IPS DF 19.7 (cell line): ENCODE measurements around the gene TBC1D24.

ENCODE experiments used
- DNase-seq: peaks from one replicate; pipeline ENCODE4 v3.0.0-alpha.2; 2013; ENCODE audit warnings: low read depth, low spot score

TBC1D24 gene

GRCh38 chr16:2498531-2499253, 23.8 kb downstream of the TBC1D24 start:
- no peak for DNase-seq

- DNase-seq, result no peak
Observed at GRCh38 chr16:2499454-2499853, 24.5 kb downstream of the TBC1D24 start.

- no peak for DNase-seq
Observed at GRCh38 chr16:2499890-2500429, 25.0 kb downstream of the TBC1D24 start.

GRCh38 chr16:2500430-2500917, 25.5 kb downstream of the TBC1D24 start:
- no peak for DNase-seq

- no peak for DNase-seq
Observed at GRCh38 chr16:2500918-2501750, 26.2 kb downstream of the TBC1D24 start.

GRCh38 chr16:2501946-2502895, 27.3 kb downstream of the TBC1D24 start:
- DNase-seq, result no peak

- no peak for DNase-seq
Observed at GRCh38 chr16:2505695-2506094, 30.8 kb downstream of the TBC1D24 start.

- no peak for DNase-seq
Observed at GRCh38 chr16:2507052-2507659, 32.2 kb downstream of the TBC1D24 start.

GRCh38 chr16:2507665-2508064, 32.7 kb downstream of the TBC1D24 start:
- no peak for DNase-seq

- DNase-seq, result no peak
Observed at GRCh38 chr16:2508722-2509400, 33.9 kb downstream of the TBC1D24 start.

GRCh38 chr16:2511128-2511800, 36.3 kb downstream of the TBC1D24 start:
- no peak for DNase-seq

GRCh38 chr16:2511996-2512734, 37.2 kb downstream of the TBC1D24 start:
- DNase-seq, result no peak

GRCh38 chr16:2512735-2513404, 37.9 kb downstream of the TBC1D24 start:
- no peak for DNase-seq

GRCh38 chr16:2513405-2514332, 38.7 kb downstream of the TBC1D24 start, which contains the start of gene ATP6V0C:
Gene ATP6V0C (plus strand): TSS chr16:2513952. CDS start chr16:2514104, 152 bp downstream.
- DNase-seq, result no peak

GRCh38 chr16:2514333-2515179, 39.6 kb downstream of the TBC1D24 start:
- DNase-seq, result no peak

- no peak for DNase-seq
Observed at GRCh38 chr16:2515180-2515851, 40.4 kb downstream of the TBC1D24 start.
